ENCODE results near the gene GALNT1. TPM values are rescaled to one million over a fixed set of nuclear protein-coding genes. Genes with fewer than 3 reads are reported as not detected.

Gene GALNT1
- total RNA-seq, 1 experiment from 2014 or later = 54.7 TPM

DNA sequence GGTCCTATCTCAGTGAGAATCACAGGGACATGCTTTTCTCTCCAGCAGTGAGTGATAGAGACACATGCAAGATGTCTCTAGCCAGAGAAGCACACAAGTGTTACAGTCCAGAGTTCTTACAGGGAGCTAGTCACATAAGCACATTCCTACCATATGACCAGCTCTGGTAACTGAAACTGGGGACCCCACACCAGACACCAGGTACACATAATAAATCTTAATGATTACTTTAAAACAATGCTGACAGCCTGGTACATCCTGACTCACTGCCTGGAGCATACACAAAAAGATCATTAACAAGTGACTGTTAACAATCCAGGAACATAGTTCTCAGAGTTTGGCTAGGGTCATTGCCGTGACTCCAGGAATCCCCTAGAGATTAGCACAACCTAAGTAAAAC, 53.6 kb downstream of the GALNT1 start:
- H3K27me3 ChIP-seq (ENCODE audit: insufficient read depth, low read length) = no peaks in the 10 kb centered on the region
- no peaks in the 10 kb centered on the region for H3K9me3 ChIP-seq (ENCODE audit: control insufficient read depth in 1 of 2, insufficient read depth in 1 of 2, low read depth in 1 of 2, low read length in 2 of 2)
- H3K79me2 ChIP-seq (ENCODE audit: insufficient read depth, low read length) = no peaks in the 10 kb centered on the region
- no peak overlapping the region for H2AFZ ChIP-seq (ENCODE audit: low read depth, low read length, poor library complexity, severe bottlenecking)
- no peaks in the 10 kb centered on the region for H4K20me1 ChIP-seq (ENCODE audit: insufficient read depth)
- no peak overlapping the region for H3K4me2 ChIP-seq (ENCODE audit: low read length)
- TF ChIP-seq, protein P1, sequence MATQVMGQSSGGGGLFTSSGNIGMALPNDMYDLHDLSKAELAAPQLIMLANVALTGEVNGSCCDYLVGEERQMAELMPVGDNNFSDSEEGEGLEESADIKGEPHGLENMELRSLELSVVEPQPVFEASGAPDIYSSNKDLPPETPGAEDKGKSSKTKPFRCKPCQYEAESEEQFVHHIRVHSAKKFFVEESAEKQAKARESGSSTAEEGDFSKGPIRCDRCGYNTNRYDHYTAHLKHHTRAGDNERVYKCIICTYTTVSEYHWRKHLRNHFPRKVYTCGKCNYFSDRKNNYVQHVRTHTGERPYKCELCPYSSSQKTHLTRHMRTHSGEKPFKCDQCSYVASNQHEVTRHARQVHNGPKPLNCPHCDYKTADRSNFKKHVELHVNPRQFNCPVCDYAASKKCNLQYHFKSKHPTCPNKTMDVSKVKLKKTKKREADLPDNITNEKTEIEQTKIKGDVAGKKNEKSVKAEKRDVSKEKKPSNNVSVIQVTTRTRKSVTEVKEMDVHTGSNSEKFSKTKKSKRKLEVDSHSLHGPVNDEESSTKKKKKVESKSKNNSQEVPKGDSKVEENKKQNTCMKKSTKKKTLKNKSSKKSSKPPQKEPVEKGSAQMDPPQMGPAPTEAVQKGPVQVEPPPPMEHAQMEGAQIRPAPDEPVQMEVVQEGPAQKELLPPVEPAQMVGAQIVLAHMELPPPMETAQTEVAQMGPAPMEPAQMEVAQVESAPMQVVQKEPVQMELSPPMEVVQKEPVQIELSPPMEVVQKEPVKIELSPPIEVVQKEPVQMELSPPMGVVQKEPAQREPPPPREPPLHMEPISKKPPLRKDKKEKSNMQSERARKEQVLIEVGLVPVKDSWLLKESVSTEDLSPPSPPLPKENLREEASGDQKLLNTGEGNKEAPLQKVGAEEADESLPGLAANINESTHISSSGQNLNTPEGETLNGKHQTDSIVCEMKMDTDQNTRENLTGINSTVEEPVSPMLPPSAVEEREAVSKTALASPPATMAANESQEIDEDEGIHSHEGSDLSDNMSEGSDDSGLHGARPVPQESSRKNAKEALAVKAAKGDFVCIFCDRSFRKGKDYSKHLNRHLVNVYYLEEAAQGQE (IDR thresholded peaks at IDR 0.05; ENCODE audit: low read depth) = no peak
- TF ChIP-seq, protein P2, sequence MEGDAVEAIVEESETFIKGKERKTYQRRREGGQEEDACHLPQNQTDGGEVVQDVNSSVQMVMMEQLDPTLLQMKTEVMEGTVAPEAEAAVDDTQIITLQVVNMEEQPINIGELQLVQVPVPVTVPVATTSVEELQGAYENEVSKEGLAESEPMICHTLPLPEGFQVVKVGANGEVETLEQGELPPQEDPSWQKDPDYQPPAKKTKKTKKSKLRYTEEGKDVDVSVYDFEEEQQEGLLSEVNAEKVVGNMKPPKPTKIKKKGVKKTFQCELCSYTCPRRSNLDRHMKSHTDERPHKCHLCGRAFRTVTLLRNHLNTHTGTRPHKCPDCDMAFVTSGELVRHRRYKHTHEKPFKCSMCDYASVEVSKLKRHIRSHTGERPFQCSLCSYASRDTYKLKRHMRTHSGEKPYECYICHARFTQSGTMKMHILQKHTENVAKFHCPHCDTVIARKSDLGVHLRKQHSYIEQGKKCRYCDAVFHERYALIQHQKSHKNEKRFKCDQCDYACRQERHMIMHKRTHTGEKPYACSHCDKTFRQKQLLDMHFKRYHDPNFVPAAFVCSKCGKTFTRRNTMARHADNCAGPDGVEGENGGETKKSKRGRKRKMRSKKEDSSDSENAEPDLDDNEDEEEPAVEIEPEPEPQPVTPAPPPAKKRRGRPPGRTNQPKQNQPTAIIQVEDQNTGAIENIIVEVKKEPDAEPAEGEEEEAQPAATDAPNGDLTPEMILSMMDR (IDR thresholded peaks at IDR 0.05 in 2 of 3, conservative IDR thresholded peaks at IDR 0.05 in 1 of 3; ENCODE audit: borderline replicate concordance in 1 of 3, insufficient read depth in 1 of 3, low read depth in 2 of 3, low read length in 2 of 3) = no peak
- TF ChIP-seq ZFX (IDR thresholded peaks at IDR 0.05) = no peak
- TF ChIP-seq TCF7L2 (IDR thresholded peaks at IDR 0.05; ENCODE audit: borderline replicate concordance, extremely low read depth, insufficient read depth, insufficient read length) = no peak
- no peak for TF ChIP-seq RAD21 (IDR thresholded peaks at IDR 0.05; ENCODE audit: low read depth)
- TF ChIP-seq CBX3 (IDR thresholded peaks at IDR 0.05; ENCODE audit: low read depth) = no peak
- TF ChIP-seq POLR2A (IDR thresholded peaks at IDR 0.05; ENCODE audit: borderline replicate concordance, extremely low read depth, insufficient read depth, insufficient read length) = no peak
- BruUV-seq (replicated peaks) = no TSS peak
- ChIA-PET RAD21 (ENCODE audit: low non-redundant PET in 1 of 2, low total read pairs in 2 of 2, uncharacterized antibody in 2 of 2, unreplicated experiment in 2 of 2) (no interaction called here), CTCF (no interaction called here), POLR2A (no interaction called here)
- no peaks in the 10 kb centered on the region for H3K9me2 ChIP-seq (ENCODE audit: insufficient read depth)
- no peak overlapping the region for H3K27ac ChIP-seq (ENCODE audit: low read depth, low read length)
- intact Hi-C loops (cut with micrococcal nuclease) = no loop called here
- no peak overlapping the region for H3K4me3 ChIP-seq (replicated peaks in 1 of 2; ENCODE audit: low read depth in 1 of 2, low read length in 2 of 2)
- DNase-seq (ENCODE audit: low read depth, low spot score) (no peak), ATAC-seq (no peak)
- H3K9ac ChIP-seq (ENCODE audit: low read length) = no peak overlapping the region
- H3K4me1 ChIP-seq (ENCODE audit: control insufficient read depth in 1 of 2, insufficient read depth in 2 of 2, low read length in 2 of 2) = no peaks in the 10 kb centered on the region
- no peaks in the 10 kb centered on the region for H3K36me3 ChIP-seq (ENCODE audit: control insufficient read depth in 1 of 2, insufficient read depth in 2 of 2, low read length in 2 of 2)
